ENCODE results near the gene UBC.

UBC gene

GRCh38 chr12:124939079-124939420 is 24.6 kb upstream of the UBC start (continued):
- TF ChIP-seq, protein P1, sequence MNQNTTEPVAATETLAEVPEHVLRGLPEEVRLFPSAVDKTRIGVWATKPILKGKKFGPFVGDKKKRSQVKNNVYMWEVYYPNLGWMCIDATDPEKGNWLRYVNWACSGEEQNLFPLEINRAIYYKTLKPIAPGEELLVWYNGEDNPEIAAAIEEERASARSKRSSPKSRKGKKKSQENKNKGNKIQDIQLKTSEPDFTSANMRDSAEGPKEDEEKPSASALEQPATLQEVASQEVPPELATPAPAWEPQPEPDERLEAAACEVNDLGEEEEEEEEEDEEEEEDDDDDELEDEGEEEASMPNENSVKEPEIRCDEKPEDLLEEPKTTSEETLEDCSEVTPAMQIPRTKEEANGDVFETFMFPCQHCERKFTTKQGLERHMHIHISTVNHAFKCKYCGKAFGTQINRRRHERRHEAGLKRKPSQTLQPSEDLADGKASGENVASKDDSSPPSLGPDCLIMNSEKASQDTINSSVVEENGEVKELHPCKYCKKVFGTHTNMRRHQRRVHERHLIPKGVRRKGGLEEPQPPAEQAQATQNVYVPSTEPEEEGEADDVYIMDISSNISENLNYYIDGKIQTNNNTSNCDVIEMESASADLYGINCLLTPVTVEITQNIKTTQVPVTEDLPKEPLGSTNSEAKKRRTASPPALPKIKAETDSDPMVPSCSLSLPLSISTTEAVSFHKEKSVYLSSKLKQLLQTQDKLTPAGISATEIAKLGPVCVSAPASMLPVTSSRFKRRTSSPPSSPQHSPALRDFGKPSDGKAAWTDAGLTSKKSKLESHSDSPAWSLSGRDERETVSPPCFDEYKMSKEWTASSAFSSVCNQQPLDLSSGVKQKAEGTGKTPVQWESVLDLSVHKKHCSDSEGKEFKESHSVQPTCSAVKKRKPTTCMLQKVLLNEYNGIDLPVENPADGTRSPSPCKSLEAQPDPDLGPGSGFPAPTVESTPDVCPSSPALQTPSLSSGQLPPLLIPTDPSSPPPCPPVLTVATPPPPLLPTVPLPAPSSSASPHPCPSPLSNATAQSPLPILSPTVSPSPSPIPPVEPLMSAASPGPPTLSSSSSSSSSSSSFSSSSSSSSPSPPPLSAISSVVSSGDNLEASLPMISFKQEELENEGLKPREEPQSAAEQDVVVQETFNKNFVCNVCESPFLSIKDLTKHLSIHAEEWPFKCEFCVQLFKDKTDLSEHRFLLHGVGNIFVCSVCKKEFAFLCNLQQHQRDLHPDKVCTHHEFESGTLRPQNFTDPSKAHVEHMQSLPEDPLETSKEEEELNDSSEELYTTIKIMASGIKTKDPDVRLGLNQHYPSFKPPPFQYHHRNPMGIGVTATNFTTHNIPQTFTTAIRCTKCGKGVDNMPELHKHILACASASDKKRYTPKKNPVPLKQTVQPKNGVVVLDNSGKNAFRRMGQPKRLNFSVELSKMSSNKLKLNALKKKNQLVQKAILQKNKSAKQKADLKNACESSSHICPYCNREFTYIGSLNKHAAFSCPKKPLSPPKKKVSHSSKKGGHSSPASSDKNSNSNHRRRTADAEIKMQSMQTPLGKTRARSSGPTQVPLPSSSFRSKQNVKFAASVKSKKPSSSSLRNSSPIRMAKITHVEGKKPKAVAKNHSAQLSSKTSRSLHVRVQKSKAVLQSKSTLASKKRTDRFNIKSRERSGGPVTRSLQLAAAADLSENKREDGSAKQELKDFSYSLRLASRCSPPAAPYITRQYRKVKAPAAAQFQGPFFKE (tag by site-specific recombination; IDR thresholded peaks at IDR 0.05; ENCODE audit: borderline replicate concordance) = no peak
- TF ChIP-seq ZNF623 (tag by site-specific recombination; IDR thresholded peaks at IDR 0.05) = no peak; the same call in 1 of the 2 replicates
- TF ChIP-seq ZNF174 (tag by site-specific recombination; IDR thresholded peaks at IDR 0.05) = no peak

- Histone ChIP-seq H3K27ac (ENCODE audit: extremely low read depth, low read depth, low read length) (peak overlapping the region; percentile 99), H3K9me3 (ENCODE audit: control insufficient read depth, insufficient read depth, low read depth, low read length) (no peaks in the 10 kb centered on the region), H3K36me3 (ENCODE audit: control insufficient read depth in 2 of 2, insufficient read depth in 1 of 2, low read length in 2 of 2) (peaks cover 0 to 3% of the 10 kb centered on the region in 2 experiments; a peak in 1 of 3 replicates), H3K4me3 (ENCODE audit: low read depth, low read length) (peak overlapping the region; percentile 47), H3K4me1 (ENCODE audit: control insufficient read depth, insufficient read depth, low read length) (peaks cover 4% of the 10 kb centered on the region)
- ChIA-PET POLR2A (interaction anchor here (0.6 to 6.1 kb wide), 4 partner anchors 10 to 45 kb away, joined by 5 to 109 read pairs (median 6); partner anchors contain the start of gene UBC), CTCF (interaction anchor here (0.6 to 5.9 kb wide), 11 partner anchors 10 to 1034 kb away, joined by 3 to 48 read pairs (median 5); partner anchors contain the start of gene UBC)
- no peak for TF ChIP-seq SETDB1 (IDR thresholded peaks at IDR 0.05; ENCODE audit: insufficient read length, low read length)
- TF ChIP-seq GFI1B (tag by site-specific recombination; IDR thresholded peaks at IDR 0.05) = no peak
- TF ChIP-seq ZNF558 (tag by site-specific recombination; IDR thresholded peaks at IDR 0.05) = no peak
- no peak for TF ChIP-seq ZNF580 (tag by site-specific recombination; IDR thresholded peaks at IDR 0.05)
- peak; percentile 45; the same call in 1 of the 2 replicates for TF ChIP-seq IKZF3 (tag by site-specific recombination; IDR thresholded peaks at IDR 0.05)
- peak; percentile 20; the same call in 1 of the 2 replicates for TF ChIP-seq KLF10 (tag by site-specific recombination; IDR thresholded peaks at IDR 0.05)
- no peak for TF ChIP-seq ZNF341 (tag by site-specific recombination; IDR thresholded peaks at IDR 0.05; ENCODE audit: low read depth)
- TF ChIP-seq ZSCAN30 (tag by site-specific recombination; IDR thresholded peaks at IDR 0.05) = peak; percentile 16; the same call in 1 of the 2 replicates
- no peak for TF ChIP-seq ZNF366 (tag by site-specific recombination; conservative IDR thresholded peaks at IDR 0.05)
- 0 out of 2 replicates have a peak, but pooled peaks have one; percentile 6 for TF ChIP-seq ZSCAN16 (tag by site-specific recombination; IDR thresholded peaks at IDR 0.05)
- 0 out of 2 replicates have a peak, but pooled peaks have one; percentile 0 for TF ChIP-seq TRIM28 (IDR thresholded peaks at IDR 0.05; ENCODE audit: borderline replicate concordance, low read length)
- TF ChIP-seq, protein P2, sequence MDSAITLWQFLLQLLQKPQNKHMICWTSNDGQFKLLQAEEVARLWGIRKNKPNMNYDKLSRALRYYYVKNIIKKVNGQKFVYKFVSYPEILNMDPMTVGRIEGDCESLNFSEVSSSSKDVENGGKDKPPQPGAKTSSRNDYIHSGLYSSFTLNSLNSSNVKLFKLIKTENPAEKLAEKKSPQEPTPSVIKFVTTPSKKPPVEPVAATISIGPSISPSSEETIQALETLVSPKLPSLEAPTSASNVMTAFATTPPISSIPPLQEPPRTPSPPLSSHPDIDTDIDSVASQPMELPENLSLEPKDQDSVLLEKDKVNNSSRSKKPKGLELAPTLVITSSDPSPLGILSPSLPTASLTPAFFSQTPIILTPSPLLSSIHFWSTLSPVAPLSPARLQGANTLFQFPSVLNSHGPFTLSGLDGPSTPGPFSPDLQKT (IDR thresholded peaks at IDR 0.05; ENCODE audit: borderline replicate concordance, low read depth, low read length) = no peak
- TF ChIP-seq, protein P3, sequence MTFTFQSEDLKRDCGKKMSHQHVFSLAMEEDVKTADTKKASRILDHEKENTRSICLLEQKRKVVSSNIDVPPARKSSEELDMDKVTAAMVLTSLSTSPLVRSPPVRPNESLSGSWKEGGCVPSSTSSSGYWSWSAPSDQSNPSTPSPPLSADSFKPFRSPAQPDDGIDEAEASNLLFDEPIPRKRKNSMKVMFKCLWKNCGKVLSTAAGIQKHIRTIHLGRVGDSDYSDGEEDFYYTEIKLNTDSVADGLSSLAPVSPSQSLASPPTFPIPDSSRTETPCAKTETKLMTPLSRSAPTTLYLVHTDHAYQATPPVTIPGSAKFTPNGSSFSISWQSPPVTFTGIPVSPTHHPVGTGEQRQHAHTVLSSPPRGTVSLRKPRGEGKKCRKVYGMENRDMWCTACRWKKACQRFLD (tag by site-specific recombination; IDR thresholded peaks at IDR 0.05) = no peak
- TF ChIP-seq ZNF501 (tag by site-specific recombination; IDR thresholded peaks at IDR 0.05) = no peak
- TF ChIP-seq ZNF2 (tag by site-specific recombination; IDR thresholded peaks at IDR 0.05) = no peak
- no peak for TF ChIP-seq ZIC2 (tag by site-specific recombination; IDR thresholded peaks at IDR 0.05)
- no peak for TF ChIP-seq HOXA7 (CRISPR knock-in tag; IDR thresholded peaks at IDR 0.05; ENCODE audit: borderline replicate concordance)
- TF ChIP-seq KLF8 (tag by site-specific recombination; IDR thresholded peaks at IDR 0.05) = 0 out of 2 replicates have a peak, but pooled peaks have one; percentile 9
- no peak for TF ChIP-seq MEIS1 (CRISPR knock-in tag; IDR thresholded peaks at IDR 0.05; ENCODE audit: borderline replicate concordance)
- TF ChIP-seq ZNF585B (tag by site-specific recombination; IDR thresholded peaks at IDR 0.05) = no peak
- TF ChIP-seq ZNF10 (tag by site-specific recombination; IDR thresholded peaks at IDR 0.05) = no peak
- no peak for TF ChIP-seq ZNF16 (tag by site-specific recombination; IDR thresholded peaks at IDR 0.05; ENCODE audit: low read depth)
- no peak for TF ChIP-seq ZBTB6 (tag by site-specific recombination; IDR thresholded peaks at IDR 0.05)
These were observed 24.1 kb upstream of the UBC start for GRCh38 chr12:124938587-124938986.

Data from HEK293 (cell line).